OCI-LY7 (cell line): ENCODE data around the gene CDC42EP1.

ENCODE experiments used
- EZH2phosphoT487 ChIP-seq: fragments of 200-600 bp; sonication (generic); IDR thresholded peaks from 2 replicates; pipeline ENCODE4 v1.6.1; 2018; ENCODE audit warnings: low read depth, borderline replicate concordance, mild to moderate bottlenecking, mixed run types, antibody characterized with exemption, low read length, moderate library complexity, mixed read lengths
- TF ChIP-seq, protein P1 (sequence below): fragments of 200-600 bp; sonication (generic); conservative IDR thresholded peaks from 2 replicates; pipeline ENCODE4 v1.5.1; 2014; ENCODE audit warnings: mild to moderate bottlenecking, antibody characterized with exemption, low read length, moderate library complexity, mixed read lengths

DNA sequence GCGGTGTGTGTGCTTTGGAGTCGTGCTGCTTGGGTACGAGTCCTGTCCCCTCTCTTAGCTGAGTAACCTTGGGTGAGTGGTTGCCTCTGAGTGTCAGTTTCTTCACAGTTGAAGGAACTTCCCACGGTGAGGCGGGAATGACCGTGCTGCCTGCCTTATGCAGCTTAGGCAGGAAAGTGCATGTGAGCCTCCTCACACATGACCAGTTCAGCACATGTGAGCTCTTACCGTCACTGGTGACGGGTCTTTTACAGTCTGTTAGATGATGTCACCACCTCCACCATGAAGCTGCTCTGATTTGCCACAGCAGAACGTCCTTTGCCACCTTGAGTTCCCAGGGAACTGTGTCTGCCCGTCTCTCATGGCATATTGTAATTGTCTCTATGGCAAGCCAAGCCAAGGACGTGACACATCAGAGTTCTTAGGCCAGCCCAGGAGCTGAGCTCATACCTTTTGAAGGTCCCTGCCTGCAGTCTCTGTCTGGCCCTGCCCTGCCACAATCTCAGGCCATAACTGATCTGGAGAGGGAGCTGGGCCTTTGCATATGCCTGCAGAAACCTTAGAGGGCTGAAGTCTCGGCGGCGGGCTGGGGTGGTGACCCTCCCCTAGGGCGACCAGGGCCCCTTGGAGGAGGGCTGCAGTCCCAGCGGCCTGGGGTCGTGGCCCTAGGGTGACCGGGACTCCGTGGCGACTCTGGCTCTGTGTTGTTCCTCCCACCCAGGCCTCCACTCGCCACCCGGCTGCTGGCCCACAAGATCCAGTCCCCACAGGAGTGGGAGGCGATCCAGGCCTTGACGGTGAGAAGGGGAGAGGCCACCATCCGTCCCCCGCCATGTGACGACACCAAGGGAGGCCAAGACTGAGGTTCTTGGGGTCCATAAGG is 56.2 kb downstream of the CDC42EP1 start:
- TF ChIP-seq, protein P1, sequence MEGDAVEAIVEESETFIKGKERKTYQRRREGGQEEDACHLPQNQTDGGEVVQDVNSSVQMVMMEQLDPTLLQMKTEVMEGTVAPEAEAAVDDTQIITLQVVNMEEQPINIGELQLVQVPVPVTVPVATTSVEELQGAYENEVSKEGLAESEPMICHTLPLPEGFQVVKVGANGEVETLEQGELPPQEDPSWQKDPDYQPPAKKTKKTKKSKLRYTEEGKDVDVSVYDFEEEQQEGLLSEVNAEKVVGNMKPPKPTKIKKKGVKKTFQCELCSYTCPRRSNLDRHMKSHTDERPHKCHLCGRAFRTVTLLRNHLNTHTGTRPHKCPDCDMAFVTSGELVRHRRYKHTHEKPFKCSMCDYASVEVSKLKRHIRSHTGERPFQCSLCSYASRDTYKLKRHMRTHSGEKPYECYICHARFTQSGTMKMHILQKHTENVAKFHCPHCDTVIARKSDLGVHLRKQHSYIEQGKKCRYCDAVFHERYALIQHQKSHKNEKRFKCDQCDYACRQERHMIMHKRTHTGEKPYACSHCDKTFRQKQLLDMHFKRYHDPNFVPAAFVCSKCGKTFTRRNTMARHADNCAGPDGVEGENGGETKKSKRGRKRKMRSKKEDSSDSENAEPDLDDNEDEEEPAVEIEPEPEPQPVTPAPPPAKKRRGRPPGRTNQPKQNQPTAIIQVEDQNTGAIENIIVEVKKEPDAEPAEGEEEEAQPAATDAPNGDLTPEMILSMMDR = no peak
- TF ChIP-seq EZH2phosphoT487 = no peak
